KMS-11 (cell line): Measurements from ENCODE around the gene CDCA4.
"Not testable (repeated sequence)": the region's sequence is repeated elsewhere in the genome, so short reads cannot be mapped to it uniquely, and the experiment has no call there.

ENCODE experiments used
- H2AFZ ChIP-seq: fragments of 200-600 bp; sonication (generic); 2 replicates; pipeline ENCODE4 v1.6.1; 2016; ENCODE audit warnings: antibody characterized with exemption, mixed run types, low read depth
- H3K27ac ChIP-seq: fragments of 200-600 bp; sonication (generic); 2 replicates; pipeline ENCODE4 v1.6.1; 2016; ENCODE audit warnings: mild to moderate bottlenecking, mixed run types
- H3K27me3 ChIP-seq: fragments of 200-600 bp; sonication (generic); 2 replicates; pipeline ENCODE4 v1.6.1; 2017; ENCODE audit warnings: mild to moderate bottlenecking, low read depth, mixed run types, moderate library complexity; ENCODE audit not compliant: insufficient read depth
- H3K36me3 ChIP-seq: fragments of 200-600 bp; sonication (generic); 2 replicates; pipeline ENCODE4 v1.6.1; 2017; ENCODE audit warnings: mild to moderate bottlenecking, mixed run types; ENCODE audit not compliant: insufficient read depth
- H3K4me1 ChIP-seq: fragments of 200-600 bp; sonication (generic); 2 replicates; pipeline ENCODE4 v1.6.1; 2016; ENCODE audit warnings: mild to moderate bottlenecking, low read depth, mixed run types; ENCODE audit not compliant: poor library complexity, severe bottlenecking
- H3K4me2 ChIP-seq: fragments of 200-600 bp; sonication (generic); 2 replicates; pipeline ENCODE4 v1.7.0; 2016; ENCODE audit warnings: mild to moderate bottlenecking, mixed run types
- H3K4me3 ChIP-seq: fragments of 200-600 bp; sonication (generic); IDR thresholded peaks from 2 replicates; pipeline ENCODE4 v1.6.1; 2017; ENCODE audit warnings: low read depth, low read length, mixed read lengths; ENCODE audit not compliant: insufficient read depth
- H3K79me2 ChIP-seq: fragments of 200-600 bp; sonication (generic); 2 replicates; pipeline ENCODE4 v1.6.1; 2016; ENCODE audit warnings: low read depth, mixed run types; ENCODE audit not compliant: insufficient read depth
- H3K9ac ChIP-seq: fragments of 200-600 bp; sonication (generic); 2 replicates; pipeline ENCODE4 v1.6.1; 2016; ENCODE audit warnings: mild to moderate bottlenecking, mixed run types
- H4K20me1 ChIP-seq: fragments of 200-600 bp; sonication (generic); 2 replicates; pipeline ENCODE4 v1.6.1; 2016; ENCODE audit warnings: mild to moderate bottlenecking, mixed run types; ENCODE audit not compliant: insufficient read depth
- TF ChIP-seq, protein P1 (sequence below): fragments of 200-600 bp; sonication (generic); conservative IDR thresholded peaks from 2 replicates; pipeline ENCODE4 v1.6.1; 2017; ENCODE audit warnings: low read depth, mild to moderate bottlenecking, antibody characterized with exemption, low read length, moderate library complexity, mixed read lengths

Gene CDCA4

DNA sequence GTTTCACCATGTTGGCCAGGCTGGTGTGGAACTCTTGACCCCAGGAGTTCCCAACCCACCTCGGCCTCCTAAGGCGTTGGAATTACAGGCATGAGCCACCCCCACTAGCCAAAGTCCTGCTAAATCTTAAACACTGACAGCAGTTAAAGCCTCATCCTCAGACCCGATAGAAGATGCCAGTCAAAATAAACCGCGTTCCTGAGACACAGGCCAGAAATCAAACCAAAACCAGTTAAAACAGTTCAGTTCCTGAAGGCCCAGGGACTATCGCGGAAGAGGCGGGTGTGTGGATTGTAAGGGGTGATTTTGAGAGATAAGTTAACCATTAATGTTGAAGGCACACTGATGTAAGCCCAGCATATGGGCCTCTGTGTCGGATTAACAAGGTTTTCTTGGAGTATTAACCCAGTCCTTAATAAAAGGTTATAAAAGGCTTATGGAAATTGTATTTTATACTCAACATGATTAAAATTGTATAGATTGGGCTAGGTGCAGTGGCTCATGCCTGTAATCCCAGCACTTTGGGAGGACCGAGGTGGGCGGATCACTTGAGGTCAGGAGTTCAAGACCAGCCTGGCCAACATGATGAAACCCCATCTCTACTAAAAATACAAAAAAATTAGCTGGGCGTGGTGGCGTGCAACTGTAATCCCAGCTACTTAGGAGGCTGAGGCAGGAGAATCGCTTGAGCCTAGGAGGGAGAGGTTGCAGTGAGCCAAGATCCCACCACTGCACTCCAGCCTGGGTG, 18.7 kb upstream of the CDCA4 start:
- no peak overlapping the region for H3K4me2 ChIP-seq
- no peaks in the 10 kb centered on the region for H3K36me3 ChIP-seq
- no peak overlapping the region for H2AFZ ChIP-seq
- H3K27me3 ChIP-seq, result no peaks in the 10 kb centered on the region
- no peak overlapping the region for H3K27ac ChIP-seq
- no peaks in the 10 kb centered on the region for H3K79me2 ChIP-seq
- H3K9ac ChIP-seq, result no peak overlapping the region
- H3K4me3 ChIP-seq, result no peak overlapping the region
- H4K20me1 ChIP-seq, result no peaks in the 10 kb centered on the region
- no peaks in the 10 kb centered on the region for H3K4me1 ChIP-seq
- TF ChIP-seq, protein P1, sequence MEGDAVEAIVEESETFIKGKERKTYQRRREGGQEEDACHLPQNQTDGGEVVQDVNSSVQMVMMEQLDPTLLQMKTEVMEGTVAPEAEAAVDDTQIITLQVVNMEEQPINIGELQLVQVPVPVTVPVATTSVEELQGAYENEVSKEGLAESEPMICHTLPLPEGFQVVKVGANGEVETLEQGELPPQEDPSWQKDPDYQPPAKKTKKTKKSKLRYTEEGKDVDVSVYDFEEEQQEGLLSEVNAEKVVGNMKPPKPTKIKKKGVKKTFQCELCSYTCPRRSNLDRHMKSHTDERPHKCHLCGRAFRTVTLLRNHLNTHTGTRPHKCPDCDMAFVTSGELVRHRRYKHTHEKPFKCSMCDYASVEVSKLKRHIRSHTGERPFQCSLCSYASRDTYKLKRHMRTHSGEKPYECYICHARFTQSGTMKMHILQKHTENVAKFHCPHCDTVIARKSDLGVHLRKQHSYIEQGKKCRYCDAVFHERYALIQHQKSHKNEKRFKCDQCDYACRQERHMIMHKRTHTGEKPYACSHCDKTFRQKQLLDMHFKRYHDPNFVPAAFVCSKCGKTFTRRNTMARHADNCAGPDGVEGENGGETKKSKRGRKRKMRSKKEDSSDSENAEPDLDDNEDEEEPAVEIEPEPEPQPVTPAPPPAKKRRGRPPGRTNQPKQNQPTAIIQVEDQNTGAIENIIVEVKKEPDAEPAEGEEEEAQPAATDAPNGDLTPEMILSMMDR, result no peak

DNA sequence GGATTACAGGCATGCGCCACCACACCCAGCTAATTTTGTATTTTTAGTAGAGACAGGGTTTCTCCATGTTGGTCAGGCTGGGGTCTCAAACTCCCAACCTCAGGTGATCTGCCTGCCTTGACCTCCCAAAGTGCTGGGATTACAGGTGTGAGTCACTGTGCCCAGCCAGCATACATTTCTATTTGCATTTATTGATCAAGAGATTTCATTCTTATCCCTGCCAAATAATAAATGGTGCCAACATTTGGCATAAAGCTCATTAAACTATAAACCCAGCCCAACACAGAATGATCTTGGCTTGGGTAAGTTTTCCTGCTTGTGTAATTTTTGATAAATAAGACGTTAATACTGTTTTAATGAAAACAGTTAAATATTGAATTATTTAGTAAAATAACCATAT, 14.7 kb upstream of the CDCA4 start:
- not testable (repeated sequence) for H3K4me1 ChIP-seq, H3K79me2 ChIP-seq, H3K27me3 ChIP-seq, H4K20me1 ChIP-seq, H3K27ac ChIP-seq, H2AFZ ChIP-seq, H3K4me3 ChIP-seq, H3K4me2 ChIP-seq, H3K36me3 ChIP-seq, H3K9ac ChIP-seq

DNA sequence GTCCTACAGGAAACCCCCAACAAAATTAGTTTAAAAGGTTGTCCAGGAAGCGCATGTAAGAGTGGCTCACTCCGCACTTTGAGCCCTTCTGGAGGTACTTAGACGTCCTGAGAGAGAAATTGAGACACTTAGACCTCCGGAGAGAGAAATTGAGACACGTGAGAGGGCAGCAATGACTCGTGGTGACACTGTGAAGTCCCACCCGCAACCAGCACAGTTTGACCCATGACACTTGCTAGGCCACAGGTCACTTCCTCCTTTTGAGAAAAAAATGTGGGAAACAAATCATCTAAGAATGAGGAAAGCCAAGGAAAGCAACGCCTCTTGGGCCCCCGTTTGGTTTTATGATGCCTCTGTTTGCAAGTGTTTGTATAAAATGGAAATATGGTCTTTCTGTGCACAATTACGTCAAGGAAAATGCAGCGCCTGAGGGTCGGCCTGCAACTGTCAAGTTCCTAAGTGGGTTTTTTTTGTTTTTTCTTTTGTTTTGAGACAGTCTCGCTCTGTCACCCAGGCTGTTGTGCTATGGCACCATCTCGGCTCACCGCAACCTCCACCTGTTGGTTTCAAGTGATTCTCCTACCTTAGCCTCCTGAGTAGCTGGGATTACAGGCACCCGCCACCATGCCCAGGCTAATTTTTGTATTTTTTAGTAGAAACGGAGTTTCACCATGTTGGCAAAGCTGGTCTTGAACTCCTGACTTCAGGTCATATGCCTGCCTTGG, 13.6 kb upstream of the CDCA4 start:
- H3K9ac ChIP-seq, result no peak overlapping the region
- no peaks in the 10 kb centered on the region for H3K4me1 ChIP-seq
- no peaks in the 10 kb centered on the region for H3K79me2 ChIP-seq
- no peaks in the 10 kb centered on the region for H3K36me3 ChIP-seq
- no peak overlapping the region for H3K4me2 ChIP-seq
- no peak overlapping the region for H3K4me3 ChIP-seq
- H3K27me3 ChIP-seq, result no peaks in the 10 kb centered on the region
- no peak overlapping the region for H2AFZ ChIP-seq
- no peak overlapping the region for H3K27ac ChIP-seq
- no peaks in the 10 kb centered on the region for H4K20me1 ChIP-seq
- TF ChIP-seq, protein P1, result no peak

DNA sequence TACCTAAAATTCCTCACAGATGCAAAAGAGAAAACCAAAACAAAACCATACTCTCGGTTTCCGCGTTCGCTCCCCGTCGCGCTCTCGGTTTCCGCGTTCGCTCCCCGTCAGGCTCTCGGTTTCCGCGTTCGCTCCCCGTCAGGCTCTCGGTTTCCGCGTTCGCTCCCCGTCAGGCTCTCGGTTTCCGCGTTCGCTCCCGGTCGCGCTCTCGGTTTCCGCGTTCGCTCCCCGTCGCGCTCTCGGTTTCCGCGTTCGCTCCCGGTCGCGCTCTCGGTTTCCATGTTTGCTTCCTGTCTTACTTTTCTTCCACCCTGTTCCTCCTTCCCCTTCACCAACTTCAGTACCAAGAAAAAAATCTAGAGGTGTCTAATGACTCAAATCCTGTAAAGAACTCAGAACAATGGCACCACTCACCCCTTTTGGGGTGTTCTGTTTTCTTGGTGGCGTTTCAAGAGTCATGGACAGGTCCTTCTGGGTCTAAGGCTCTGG, 12.6 kb upstream of the CDCA4 start:
- not testable (repeated sequence) for H3K4me2 ChIP-seq, H3K36me3 ChIP-seq, H3K4me1 ChIP-seq, H2AFZ ChIP-seq, H4K20me1 ChIP-seq, H3K27me3 ChIP-seq, H3K4me3 ChIP-seq, H3K9ac ChIP-seq, H3K27ac ChIP-seq, H3K79me2 ChIP-seq

DNA sequence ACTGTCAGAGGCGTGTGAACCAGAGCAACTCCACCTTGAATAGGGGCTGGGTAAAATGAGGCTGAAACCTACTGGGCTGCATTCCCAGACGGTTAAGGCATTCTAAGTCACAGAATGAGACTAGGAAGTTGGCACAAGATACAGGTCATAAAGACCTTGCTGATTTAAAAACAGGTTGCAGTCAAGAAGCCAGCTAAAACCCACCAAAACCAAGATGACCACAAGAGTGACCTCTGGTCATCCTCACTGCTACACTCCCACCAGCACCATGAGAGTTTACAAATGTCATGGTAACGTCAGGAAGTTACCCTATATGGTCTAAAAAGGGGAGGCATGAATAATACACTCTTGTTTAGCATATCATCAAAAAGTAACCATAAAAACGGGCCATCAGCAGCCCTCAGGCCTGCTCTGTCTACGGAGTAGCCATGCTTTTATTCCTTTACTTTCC, 11.6 kb upstream of the CDCA4 start:
- not testable (repeated sequence) for H3K27ac ChIP-seq, H3K27me3 ChIP-seq, H3K4me3 ChIP-seq, H3K79me2 ChIP-seq, H3K4me1 ChIP-seq, H2AFZ ChIP-seq, H3K36me3 ChIP-seq, H4K20me1 ChIP-seq, H3K9ac ChIP-seq, H3K4me2 ChIP-seq
